DND-41 (cell line): ENCODE results near the gene DPH1.

Source experiments
- ATAC-seq: fragments of 200-7000 bp; cut with Tn5 transposase; 3 replicates; pipeline ENCODE4 v1.9.1; 2021; ENCODE audit warnings: low read depth; ENCODE audit not compliant: insufficient read depth
- DNase-seq: peaks from one replicate; pipeline ENCODE4 v3.0.0-alpha.2; 2020
- H2AFZ ChIP-seq: 2 replicates; pipeline ENCODE4 v1.6.0; 2012; ENCODE audit warnings: low read depth, low read length
- H3K27ac ChIP-seq: 2 replicates; pipeline ENCODE4 v1.5.1; 2012; ENCODE audit warnings: low read length, inconsistent platforms
- H3K27me3 ChIP-seq: fragments of 200-600 bp; sonication (generic); 2 replicates; pipeline ENCODE4 v1.6.0; 2012; ENCODE audit warnings: low read length, mild to moderate bottlenecking, inconsistent platforms; ENCODE audit not compliant: insufficient read depth, poor library complexity
- H3K36me3 ChIP-seq: 2 replicates; pipeline ENCODE4 v1.5.1; 2012; ENCODE audit warnings: low read length, inconsistent platforms; ENCODE audit not compliant: insufficient read depth
- H3K4me1 ChIP-seq: 2 replicates; pipeline ENCODE4 v1.5.1; 2012; ENCODE audit warnings: mild to moderate bottlenecking, low read length; ENCODE audit not compliant: insufficient read depth
- H3K4me2 ChIP-seq: 2 replicates; pipeline ENCODE4 v1.6.0; 2012; ENCODE audit warnings: mild to moderate bottlenecking, moderate library complexity, low read length, inconsistent platforms; ENCODE audit not compliant: insufficient read depth
- H3K4me3 ChIP-seq, 2 experiments: fragments of 200-600 bp in 1 of 2; shearing (Covaris generic) in 1 of 2; 2 replicates each; pipeline ENCODE4 v1.5.1; 2012 to 2016; ENCODE audit warnings: inconsistent platforms in 2 of 2, low read length in 2 of 2, mild to moderate bottlenecking in 2 of 2, low read depth in 1 of 2, moderate library complexity in 1 of 2
- H3K79me2 ChIP-seq: 2 replicates; pipeline ENCODE4 v1.6.0; 2012; ENCODE audit warnings: low read length, inconsistent platforms; ENCODE audit not compliant: insufficient read depth
- H3K9ac ChIP-seq: 2 replicates; pipeline ENCODE4 v1.6.0; 2012; ENCODE audit warnings: low read depth, mild to moderate bottlenecking, inconsistent platforms, low read length, moderate library complexity
- H3K9me3 ChIP-seq: 2 replicates; pipeline ENCODE4 v1.5.1; 2012; ENCODE audit warnings: low read length, moderate library complexity, mild to moderate bottlenecking, inconsistent platforms; ENCODE audit not compliant: insufficient read depth, severe bottlenecking
- H4K20me1 ChIP-seq: 2 replicates; pipeline ENCODE4 v1.6.0; 2012; ENCODE audit warnings: low read length; ENCODE audit not compliant: insufficient read depth
- CTCF ChIP-seq: IDR thresholded peaks from 2 replicates; pipeline ENCODE4 v1.5.1; 2012; ENCODE audit warnings: borderline replicate concordance, low read length, moderate library complexity, mild to moderate bottlenecking; ENCODE audit not compliant: poor library complexity, severe bottlenecking; ENCODE audit errors: extremely low read depth
- EZH2 ChIP-seq: IDR thresholded peaks from 3 replicates; pipeline ENCODE4 v1.6.1; 2012; ENCODE audit warnings: borderline replicate concordance, low read depth, mild to moderate bottlenecking, moderate library complexity, low read length, inconsistent platforms; ENCODE audit not compliant: severe bottlenecking

The DPH1 gene

DNA sequence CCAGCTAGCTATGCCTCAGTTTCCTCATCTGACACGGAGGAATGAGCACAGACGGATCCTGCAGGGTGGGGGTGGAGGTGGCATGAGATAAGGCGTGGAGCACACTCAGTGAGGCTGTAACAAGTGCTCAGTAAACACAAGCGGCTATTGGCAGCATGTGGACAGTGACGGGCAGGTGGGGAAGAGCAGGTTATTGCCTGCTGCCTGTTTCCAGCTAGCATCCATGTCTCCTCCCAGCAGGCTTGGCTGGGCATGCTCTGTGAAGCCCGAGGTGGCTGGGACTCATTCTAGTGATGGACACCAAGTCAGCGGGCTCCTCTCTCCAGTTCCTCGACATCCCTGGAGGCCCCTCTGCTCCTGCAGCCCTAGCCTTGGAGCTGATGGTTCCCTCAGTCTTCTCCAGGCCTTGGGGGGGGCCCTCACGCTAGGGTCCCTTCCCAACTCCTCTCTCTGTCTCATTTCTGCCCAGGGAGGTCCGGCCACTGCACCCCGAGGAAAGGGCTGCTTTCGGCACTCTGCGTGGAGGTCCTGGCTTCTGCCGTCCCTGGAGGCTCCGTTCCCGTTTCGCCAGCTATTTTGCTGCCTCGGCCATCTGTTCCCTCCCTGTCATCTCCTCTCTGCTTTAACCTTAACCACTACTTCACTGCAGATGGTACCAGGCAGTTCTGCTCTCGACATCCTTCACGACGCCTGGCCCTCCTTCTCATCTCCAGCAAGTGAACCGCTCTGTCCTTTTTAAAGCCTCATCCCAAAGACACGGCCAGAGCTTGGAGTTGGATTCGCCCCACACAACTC lies 11.0 kb upstream of the DPH1 start:
- Histone ChIP-seq H3K36me3 (no peaks in the 10 kb centered on the region), H3K79me2 (no peaks in the 10 kb centered on the region), H3K27ac (no peak overlapping the region), H3K27me3 (peaks cover 38% of the 10 kb centered on the region), H3K9ac (no peak overlapping the region), H4K20me1 (no peaks in the 10 kb centered on the region; the same call in 1 of the 2 replicates), H2AFZ (no peak overlapping the region), H3K4me1 (no peaks in the 10 kb centered on the region), H3K9me3 (no peaks in the 10 kb centered on the region), H3K4me3 (no peak overlapping the region), H3K4me2 (no peak overlapping the region)
- ATAC-seq = no peak
- TF ChIP-seq CTCF (no peak), EZH2 (no peak)
- DNase-seq = no peak

- no peaks in the 10 kb centered on the region for H3K36me3 ChIP-seq
- H3K4me1 ChIP-seq = peaks cover 5% of the 10 kb centered on the region
- H3K4me3 ChIP-seq = no peak overlapping the region
- no peak for TF ChIP-seq EZH2
- no peak for TF ChIP-seq CTCF
- H3K4me2 ChIP-seq = no peak overlapping the region
- no peaks in the 10 kb centered on the region; the same call in 1 of the 2 replicates for H4K20me1 ChIP-seq
- ATAC-seq (no peak), DNase-seq (no peak)
- H3K9me3 ChIP-seq = no peaks in the 10 kb centered on the region
- peaks cover 46% of the 10 kb centered on the region for H3K27me3 ChIP-seq
- no peak overlapping the region for H3K27ac ChIP-seq
- no peak overlapping the region for H3K9ac ChIP-seq
- no peaks in the 10 kb centered on the region for H3K79me2 ChIP-seq
- H2AFZ ChIP-seq = no peak overlapping the region
Measured at GRCh38 chr17:2019723-2020122, 10.2 kb upstream of the DPH1 start.

DNA sequence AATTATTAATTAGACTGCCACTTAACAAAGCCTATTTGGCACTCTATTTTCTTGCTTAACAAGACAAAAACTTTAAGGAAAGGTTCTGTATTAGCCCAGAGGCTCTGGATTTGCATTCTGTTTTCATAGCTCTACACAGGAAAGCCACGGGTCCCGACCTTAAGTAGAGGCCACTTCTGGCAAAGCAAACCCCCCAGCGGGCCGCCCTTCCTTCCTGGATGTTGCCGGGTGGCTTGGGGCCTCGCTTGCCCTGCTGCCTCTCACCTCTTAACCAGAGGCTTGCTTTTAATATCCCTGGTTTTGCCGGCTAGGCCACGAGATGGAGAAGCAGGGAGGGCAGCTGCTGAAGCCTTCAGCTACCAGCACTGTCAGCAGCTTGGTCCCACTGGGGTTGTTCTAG lies 9.2 kb upstream of the DPH1 start:
- Histone ChIP-seq H3K36me3 (no peaks in the 10 kb centered on the region), H3K9me3 (no peaks in the 10 kb centered on the region), H2AFZ (no peak overlapping the region), H3K4me1 (peaks cover 13% of the 10 kb centered on the region), H4K20me1 (no peaks in the 10 kb centered on the region; the same call in 1 of the 2 replicates), H3K79me2 (no peaks in the 10 kb centered on the region), H3K9ac (no peak overlapping the region), H3K27ac (no peak overlapping the region), H3K4me3 (no peak overlapping the region), H3K4me2 (no peak overlapping the region), H3K27me3 (peaks cover 56% of the 10 kb centered on the region)
- ATAC-seq (no peak), DNase-seq (no peak)
- TF ChIP-seq EZH2 = no peak
- TF ChIP-seq CTCF = no peak
